Activated CD8-positive, alpha-beta memory T cell treated with anti-CD3 and anti-CD28 coated beads, Interleukin-2, amount 50 U/mL, for 24 hours (primary cell): ENCODE measurements around the gene GYS1.

ENCODE experiments used
- DNase-seq: peaks from one replicate; pipeline ENCODE4 v3.0.0-alpha.2; 2020; ENCODE audit errors: extremely low read depth

The GYS1 gene

GRCh38 chr19:49017666-49018351, 24.7 kb upstream of the GYS1 start:
- DNase-seq: peak; percentile 20

GRCh38 chr19:49017041-49017665, 24.0 kb upstream of the GYS1 start, which contains the start of gene LHB:
TSS of gene LHB (minus strand) at chr19:49017091. CDS start at chr19:49017081, 10 bp downstream.
- DNase-seq: no peak

DNA sequence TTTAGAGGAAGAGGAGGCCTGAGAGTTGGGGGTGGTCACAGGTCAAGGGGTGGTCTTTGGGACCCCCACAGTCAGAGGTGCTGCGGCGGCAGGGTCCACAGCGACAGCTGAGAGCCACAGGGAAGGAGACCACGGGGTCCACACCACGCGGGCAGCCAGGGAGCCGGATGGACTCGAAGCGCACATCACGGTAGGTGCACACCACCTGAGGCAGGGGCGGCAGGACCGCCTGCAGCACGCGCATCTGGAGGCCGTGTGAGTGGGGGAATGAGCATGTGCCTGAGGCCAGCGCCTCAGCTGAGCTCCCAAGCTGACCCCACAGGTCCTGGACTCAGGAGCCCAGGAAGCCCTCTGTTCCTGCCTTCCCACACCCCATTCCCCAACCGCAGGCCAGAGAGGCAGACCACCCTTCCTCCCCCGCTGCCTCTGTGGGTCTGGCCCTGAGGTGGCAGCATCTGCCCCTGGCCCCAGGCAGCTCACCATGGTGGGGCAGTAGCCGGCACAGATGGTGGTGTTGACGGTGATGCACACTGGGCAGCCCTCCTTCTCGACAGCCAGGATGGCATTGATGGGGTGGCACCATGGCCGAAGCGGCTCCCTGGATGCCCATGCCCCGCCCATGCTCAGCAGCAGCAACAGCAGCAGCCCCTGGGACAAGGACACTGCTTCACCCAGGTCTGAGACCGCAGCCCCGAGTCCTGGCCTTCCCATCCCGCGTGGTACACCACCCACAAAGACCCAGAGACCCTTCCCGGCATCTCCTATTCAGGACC, 23.1 kb upstream of the GYS1 start:
- no peak for DNase-seq

- DNase-seq: no peak
Observed at GRCh38 chr19:49014870-49015255, 21.8 kb upstream of the GYS1 start.

- DNase-seq: no peak
Observed at GRCh38 chr19:49014123-49014869, 21.2 kb upstream of the GYS1 start.

- DNase-seq: no peak
Observed at GRCh38 chr19:49011194-49011593, 18.1 kb upstream of the GYS1 start.

DNA sequence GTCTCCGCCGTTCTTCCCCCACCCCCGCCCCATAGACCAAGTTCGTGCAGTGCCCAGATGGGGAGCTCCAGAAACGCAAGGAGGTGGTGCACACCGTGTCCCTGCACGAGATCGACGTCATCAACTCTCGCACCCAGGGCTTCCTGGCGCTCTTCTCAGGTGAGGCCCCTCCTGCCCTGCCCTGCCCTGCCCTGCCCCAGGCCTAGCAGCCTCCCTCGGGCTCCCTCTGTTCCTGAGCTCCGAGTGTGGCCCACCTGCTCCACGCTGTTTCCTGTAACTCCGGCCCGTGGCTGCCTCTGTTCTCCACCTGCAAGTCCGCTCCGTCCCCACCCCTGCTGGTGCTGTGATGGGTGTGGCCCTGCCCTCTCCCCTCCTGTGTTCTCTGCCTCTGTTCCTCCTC, 17.3 kb upstream of the GYS1 start:
- DNase-seq: no peak

- no peak for DNase-seq
Observed at GRCh38 chr19:49009828-49010227, 16.7 kb upstream of the GYS1 start.

DNA sequence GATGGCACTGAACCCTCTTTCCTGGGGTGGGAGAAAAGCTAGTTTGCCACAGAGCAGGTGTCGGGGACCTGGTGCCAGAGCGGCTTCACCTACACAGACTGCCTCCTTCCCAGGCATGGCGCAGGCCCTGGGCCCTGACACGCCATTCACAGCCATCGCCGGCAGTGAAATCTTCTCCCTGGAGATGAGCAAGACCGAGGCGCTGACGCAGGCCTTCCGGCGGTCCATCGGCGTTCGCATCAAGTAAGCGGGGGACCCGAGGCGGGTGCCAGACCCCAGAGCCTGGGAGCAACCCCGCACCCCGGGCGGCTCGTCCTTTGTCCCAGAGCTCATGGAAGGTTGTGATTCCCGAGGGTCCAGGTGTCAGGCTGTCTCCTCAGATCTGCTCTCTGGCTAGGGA, 13.8 kb upstream of the GYS1 start:
- DNase-seq: no peak

- no peak for DNase-seq
Observed at GRCh38 chr19:49004964-49005614, 12.0 kb upstream of the GYS1 start.

- DNase-seq: no peak
Observed at GRCh38 chr19:49004133-49004532, 11.0 kb upstream of the GYS1 start.

DNA sequence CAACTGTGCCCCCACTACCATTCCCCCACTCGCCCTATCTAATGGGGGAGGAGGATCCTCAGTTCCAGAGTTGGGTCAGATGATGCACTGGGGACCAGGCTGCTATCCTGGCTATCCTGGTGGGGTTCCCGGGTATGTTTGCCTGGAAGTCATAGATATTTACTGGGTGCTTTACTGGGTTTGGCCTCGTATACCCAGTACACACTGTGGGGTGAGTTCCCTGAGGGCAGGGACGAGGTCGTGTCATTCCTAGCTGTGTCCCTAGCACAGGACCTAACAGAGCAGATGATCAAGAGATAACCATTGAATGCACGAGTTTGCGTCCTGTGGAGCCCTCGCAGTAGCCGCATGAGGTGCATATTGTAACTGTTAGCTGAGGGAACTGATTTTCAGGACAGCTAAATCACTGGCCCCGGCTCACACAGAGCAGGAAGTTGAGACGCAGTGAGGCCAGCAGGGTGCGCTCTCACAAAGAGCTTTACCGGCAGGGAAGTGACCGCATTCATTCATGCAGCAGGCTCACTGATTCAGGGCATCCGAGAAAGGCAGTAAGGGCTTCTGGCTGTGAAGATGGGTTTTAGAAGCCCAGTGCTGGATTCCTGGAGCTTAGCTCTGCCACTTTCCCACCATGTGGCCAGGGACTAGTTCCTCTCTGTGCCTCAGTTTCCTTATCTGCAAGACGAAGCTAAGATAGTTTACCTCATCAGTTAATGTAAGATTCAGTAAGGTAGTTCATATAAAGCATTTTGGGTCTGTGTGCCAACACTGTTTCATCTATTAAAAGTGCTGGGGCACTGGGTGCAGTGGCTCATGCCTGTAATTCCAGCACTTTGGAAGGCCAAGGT, 6.6 kb upstream of the GYS1 start:
- DNase-seq: peak; percentile 45

DNA sequence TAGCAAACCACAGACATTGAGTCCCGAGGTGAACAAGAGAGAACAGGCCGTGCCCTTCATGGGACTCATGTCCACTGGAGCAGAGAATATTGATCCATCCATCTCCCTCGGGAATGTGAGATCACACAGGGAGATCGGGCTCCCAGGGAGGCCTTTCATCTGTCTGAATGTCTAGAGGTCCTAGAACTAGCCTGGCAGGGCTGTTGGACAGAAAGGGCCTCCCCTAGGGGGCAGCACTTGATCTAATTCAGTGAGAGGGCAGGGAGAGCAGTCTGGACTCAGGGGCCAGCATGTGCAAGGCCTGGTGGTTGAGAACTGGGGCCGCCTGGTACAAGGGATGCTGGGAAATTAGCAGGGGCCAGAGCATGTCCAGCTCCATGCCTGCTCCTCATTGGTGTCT, 4.9 kb upstream of the GYS1 start:
- no peak for DNase-seq

DNA sequence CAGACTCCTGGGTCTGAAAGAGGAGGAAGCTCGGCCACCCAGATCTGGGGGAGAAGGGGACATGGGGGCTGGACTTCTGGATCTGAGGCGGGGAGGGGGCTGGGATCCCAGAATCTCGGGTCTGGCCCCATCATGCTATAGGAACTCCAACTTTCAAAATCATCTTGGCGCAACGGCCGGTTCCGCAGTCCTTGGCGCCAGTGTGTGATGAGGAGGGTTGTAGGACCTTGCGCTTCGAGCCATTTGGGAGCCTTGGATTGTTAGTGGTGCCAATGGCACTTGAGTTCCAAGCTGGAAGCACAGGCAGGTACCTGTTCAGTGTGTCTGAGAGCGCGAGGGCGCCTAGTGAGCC, 902 bp upstream of the GYS1 start:
- no peak for DNase-seq

GRCh38 chr19:48992581-48993174, 431 bp downstream of the GYS1 start:
- DNase-seq: no peak

- DNase-seq: no peak
Observed at GRCh38 chr19:48991873-48992580, 1.1 kb downstream of the GYS1 start.

GRCh38 chr19:48991011-48991609, 2.0 kb downstream of the GYS1 start:
- DNase-seq: no peak

DNA sequence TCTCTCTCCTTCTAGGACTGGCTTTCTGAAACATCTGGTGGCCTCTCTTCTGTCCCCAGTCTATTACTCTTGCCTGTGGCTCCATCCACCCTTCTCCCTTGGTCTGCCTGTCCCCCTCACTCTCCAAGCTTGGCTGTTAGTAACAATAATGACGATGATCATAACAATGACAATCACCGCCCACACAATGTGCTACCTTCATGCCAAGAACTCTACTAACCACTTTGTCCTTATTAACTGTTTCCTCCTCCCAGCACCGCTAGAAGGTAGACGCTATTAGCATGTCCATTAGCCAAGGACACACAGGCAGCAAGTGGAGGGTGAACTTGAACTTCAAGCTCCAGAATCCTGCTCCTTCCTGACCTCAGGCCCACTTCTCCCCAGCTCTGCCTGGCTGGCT, 2.7 kb downstream of the GYS1 start:
- no peak for DNase-seq

DNA sequence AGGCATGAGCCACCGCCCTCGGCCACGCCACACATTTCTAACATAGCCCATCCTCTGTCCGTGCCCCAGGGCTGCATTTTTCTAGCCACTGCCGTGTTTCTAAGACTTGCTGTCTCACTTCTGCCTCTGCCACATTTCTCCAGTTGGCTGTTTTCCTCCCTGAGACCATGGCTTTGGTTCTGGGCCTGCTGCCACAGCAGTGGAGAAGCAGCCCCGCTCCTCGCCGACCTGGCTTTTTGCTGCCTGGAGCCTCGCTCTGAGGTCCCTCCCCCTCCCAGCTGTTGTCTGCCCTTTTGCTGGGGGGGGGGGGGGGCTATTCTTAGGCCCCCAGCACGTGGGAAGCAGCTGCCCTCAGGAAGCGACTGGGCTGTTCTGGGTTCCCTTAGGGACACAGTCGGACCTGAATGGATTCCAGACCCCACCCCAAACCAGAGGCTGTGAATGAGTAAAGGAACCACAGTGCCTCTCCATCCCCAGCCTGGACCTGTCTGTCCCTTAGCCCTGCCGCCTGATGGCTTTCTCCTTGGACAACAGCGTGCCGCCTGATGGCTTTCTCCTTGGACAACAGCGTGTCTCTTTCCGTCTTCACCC, 3.3 kb downstream of the GYS1 start:
- no peak for DNase-seq
